A549 (cell line): ENCODE data around the gene GABRA4. TPM values are rescaled to one million over a fixed set of nuclear protein-coding genes. Genes with fewer than 3 reads are reported as not detected.

ENCODE experiments used
- ATAC-seq, 2 experiments: fragments of 200-7000 bp in 1 of 2; fragments of >200 bp in 1 of 2; cut with Nextera tagmentation in 1 of 2; cut with Tn5 transposase in 1 of 2; 3 replicates each; pipeline versions ENCODE4 v1.8.0 to v1.9.1; 2018 to 2020; ENCODE audit warnings: mild to moderate bottlenecking in 1 of 2, moderate library complexity in 1 of 2
- CTCF ChIA-PET: fragments of 300-600 bp; sonication (Branson Sonifier 250); formaldehyde crosslinking; extraction: SDS; loops from one replicate; lab custom pipeline; 2021; ENCODE audit warnings: antibody characterized with exemption, inconsistent platforms; lab: Yijun Ruan, JAX
- POLR2A ChIA-PET: fragments of 350-600 bp; formaldehyde crosslinking; extraction: SDS; loops from one replicate; lab custom pipeline; 2021; ENCODE audit warnings: antibody characterized with exemption, inconsistent platforms; lab: Yijun Ruan, JAX
- DNase-seq, 2 experiments: peaks; one replicate each; pipeline versions ENCODE4 v3.0.0 to v3.0.0-alpha.2; 2011 to 2016; ENCODE audit warnings: low read depth in 1 of 2, low spot score in 1 of 2
- FAIRE-seq: peaks from 2 replicates; lab custom pipeline; 2011; peaks lifted over from hg19 to GRCh38; lab: Jason Lieb, UNC
- H3K27ac ChIP-seq, 2 experiments: fragments of >200 bp; sonication (Bioruptor Twin); formaldehyde crosslinking; 3 replicates each; pipeline ENCODE4 v1.5.1; 2016 to 2017
- H3K4me1 ChIP-seq: fragments of >200 bp; sonication (Bioruptor Twin); formaldehyde crosslinking; 3 replicates; pipeline ENCODE4 v1.6.1; 2016
- H3K4me2 ChIP-seq: fragments of >200 bp; sonication (Bioruptor Twin); formaldehyde crosslinking; 3 replicates; pipeline ENCODE4 v1.6.1; 2016
- H3K4me3 ChIP-seq: fragments of >200 bp; sonication (Bioruptor Twin); formaldehyde crosslinking; 3 replicates; pipeline ENCODE4 v1.5.1; 2016
- H3K9me3 ChIP-seq: fragments of >200 bp; sonication (Bioruptor Twin); formaldehyde crosslinking; 3 replicates; pipeline ENCODE4 v1.6.1; 2016
- BHLHE40 ChIP-seq: IDR thresholded peaks from 2 replicates; pipeline ENCODE4 v1.6.1; 2012; ENCODE audit warnings: low read depth, low read length, inconsistent platforms
- CBX2 ChIP-seq: fragments of 200-600 bp; sonication (generic); IDR thresholded peaks from 2 replicates; pipeline ENCODE4 v1.6.1; 2016; ENCODE audit warnings: low read depth, mild to moderate bottlenecking, borderline replicate concordance
- CBX8 ChIP-seq: fragments of 200-600 bp; sonication (generic); IDR thresholded peaks from 2 replicates; pipeline ENCODE4 v1.6.1; 2016
- EHMT2 ChIP-seq: fragments of 200-600 bp; sonication (generic); IDR thresholded peaks from 2 replicates; pipeline ENCODE4 v1.6.1; 2016; ENCODE audit warnings: antibody characterized with exemption, low read depth, mild to moderate bottlenecking, moderate library complexity
- GATA3 ChIP-seq: IDR thresholded peaks from 2 replicates; pipeline ENCODE4 v1.6.1; 2012; ENCODE audit warnings: borderline replicate concordance
- HEYL ChIP-seq: fragments of 250-450 bp; sonication (Bioruptor Pico); IDR thresholded peaks from 2 replicates; pipeline ENCODE4 v1.8.0; 2021; ENCODE audit warnings: mild to moderate bottlenecking, moderate library complexity
- HOXA7 ChIP-seq: fragments of 250-450 bp; sonication (Bioruptor Pico); IDR thresholded peaks from 2 replicates; pipeline ENCODE4 v1.5.0; 2020; ENCODE audit warnings: mild to moderate bottlenecking, moderate library complexity
- KDM1A ChIP-seq: fragments of 200-600 bp; sonication (generic); IDR thresholded peaks from 2 replicates; pipeline ENCODE4 v1.6.1; 2016; ENCODE audit warnings: low read depth, mild to moderate bottlenecking
- MAFK ChIP-seq: fragments of 450-650 bp; IDR thresholded peaks from 2 replicates; pipeline ENCODE4 v1.6.1; 2014; ENCODE audit not compliant: partially characterized antibody
- MYC ChIP-seq: IDR thresholded peaks from 2 replicates; pipeline ENCODE4 v1.6.1; 2012; ENCODE audit warnings: mild to moderate bottlenecking, inconsistent platforms, low read length, improper control_type of control experiment, borderline replicate concordance
- NR3C1 ChIP-seq: fragments of >200 bp; sonication (Bioruptor Twin); formaldehyde crosslinking; IDR thresholded peaks from 3 replicates; pipeline ENCODE4 v1.6.1; 2017
- POLR2AphosphoS2 ChIP-seq: conservative IDR thresholded peaks from 2 replicates; pipeline ENCODE4 v1.6.1; 2012; ENCODE audit warnings: low read length, improper control_type of control experiment, inconsistent platforms
- RAD21 ChIP-seq, 2 experiments: fragments of >200 bp in 1 of 2; sonication (Bioruptor Twin) in 1 of 2; formaldehyde crosslinking in 1 of 2; IDR thresholded peaks in 1 of 2; conservative IDR thresholded peaks in 1 of 2; 2 replicates in 1 of 2; 3 replicates in 1 of 2; pipeline ENCODE4 v1.6.1; 2012 to 2018; ENCODE audit warnings: inconsistent platforms in 1 of 2
- RFX5 ChIP-seq: fragments of 450-650 bp; IDR thresholded peaks from 2 replicates; pipeline ENCODE4 v1.7.1; 2014; ENCODE audit warnings: antibody characterized with exemption, mild to moderate bottlenecking, moderate library complexity
- SMC3 ChIP-seq: fragments of >200 bp; sonication (Bioruptor Twin); formaldehyde crosslinking; IDR thresholded peaks from 3 replicates; pipeline ENCODE4 v1.6.1; 2018; ENCODE audit warnings: inconsistent platforms
- SREBF2 ChIP-seq: fragments of 450-650 bp; IDR thresholded peaks from 2 replicates; pipeline ENCODE4 v1.6.1; 2014; ENCODE audit warnings: mild to moderate bottlenecking, moderate library complexity
- WGBS: methylation state at CpG from one replicate; pipeline ENCODE4 v1.1.6; 2017; ENCODE audit errors: missing lambda C conversion rate; 5-methylcytosine and 5-hydroxymethylcytosine counted together
- polyA plus RNA-seq, 4 experiments: library from polyadenylated mRNA; depleted of rRNA in 3 of 4; stranded (reverse); fragments of >200 nt; fragmentation: RNase III in 1 of 4; extraction: RNeasy Plus Mini Kit Qiagen cat#74134 plus additional on column Dnase treatment in 1 of 4; gene quantifications; 2 replicates in 3 of 4; 3 replicates in 1 of 4; pipeline ENCODE4 v1.2.3, GENCODE V29; 2011 to 2017
- TF ChIP-seq, protein P1 (sequence below): fragments of >200 bp; sonication (Bioruptor Twin); formaldehyde crosslinking; IDR thresholded peaks from 3 replicates; pipeline ENCODE4 v1.5.1; 2016
- TF ChIP-seq, protein P2 (sequence below): fragments of >200 bp; sonication (Bioruptor Twin); formaldehyde crosslinking; IDR thresholded peaks from 2 replicates; pipeline ENCODE4 v1.6.1; 2016

The GABRA4 gene
- polyA plus RNA-seq, 2 of the 4 experiments (the other 2 are of a cell fraction) = not detected

DNA sequence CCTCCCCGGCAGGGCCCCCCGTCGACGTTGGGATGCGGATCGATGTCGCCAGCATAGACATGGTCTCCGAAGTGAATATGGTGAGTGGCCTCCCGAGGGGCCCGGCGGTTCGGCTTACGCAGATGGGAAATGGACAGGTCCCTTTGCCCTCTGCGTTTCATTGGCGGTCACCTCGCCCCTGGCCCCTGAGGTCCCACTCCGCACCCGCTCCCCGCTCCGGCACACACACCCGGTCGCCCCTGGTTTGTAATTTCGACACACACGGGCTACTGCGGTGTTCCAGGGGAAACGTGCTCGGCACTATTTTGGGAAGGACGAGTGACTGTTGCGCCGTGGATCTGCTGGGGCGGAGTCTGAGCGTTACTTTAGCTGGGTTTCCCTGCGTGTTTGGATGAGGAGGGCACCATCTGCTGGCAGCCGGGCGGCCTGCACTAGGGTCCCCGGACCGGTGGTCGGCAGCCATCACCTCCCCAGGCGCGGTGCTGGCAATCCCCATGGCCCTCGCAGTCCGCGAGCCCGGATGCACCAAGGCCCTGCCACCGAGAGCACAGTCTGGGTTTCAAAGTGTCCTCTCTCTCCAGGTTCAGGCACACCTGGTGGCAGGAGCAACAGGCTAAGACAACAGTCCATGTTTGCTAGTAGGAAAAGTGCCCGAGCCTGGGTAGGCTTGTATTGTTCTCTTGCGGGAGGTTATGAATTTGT lies 39.2 kb upstream of the GABRA4 start:
- FAIRE-seq (no peak), ATAC-seq (peak; percentile 91 to 97), DNase-seq (peak; percentile 4 to 30)
- no peak overlapping the region for H3K27ac ChIP-seq
- 0 out of 3 replicates have a peak, but pooled peaks cover 2% of the 10 kb centered on the region for H3K4me1 ChIP-seq
- ChIA-PET POLR2A (no interaction called here), CTCF (interaction anchor here (1.1 kb wide), 1 partner anchor 188 kb away, joined by 3 read pairs; no protein-coding TSS in a partner anchor)
- TF ChIP-seq EHMT2 (no peak), HEYL (CRISPR knock-in tag) (no peak), HOXA7 (no peak), SREBF2 (no peak), SMC3 (peak; percentile 29; the same call in 1 of the 3 replicates), POLR2AphosphoS2 (no peak), RAD21 (conservative IDR thresholded peaks at IDR 0.05 in 1 of 2, IDR thresholded peaks at IDR 0.05 in 1 of 2) (peak; percentile 40 to 41; a peak in 4 of 5 replicates), CBX2 (no peak)
- TF ChIP-seq, protein P1, sequence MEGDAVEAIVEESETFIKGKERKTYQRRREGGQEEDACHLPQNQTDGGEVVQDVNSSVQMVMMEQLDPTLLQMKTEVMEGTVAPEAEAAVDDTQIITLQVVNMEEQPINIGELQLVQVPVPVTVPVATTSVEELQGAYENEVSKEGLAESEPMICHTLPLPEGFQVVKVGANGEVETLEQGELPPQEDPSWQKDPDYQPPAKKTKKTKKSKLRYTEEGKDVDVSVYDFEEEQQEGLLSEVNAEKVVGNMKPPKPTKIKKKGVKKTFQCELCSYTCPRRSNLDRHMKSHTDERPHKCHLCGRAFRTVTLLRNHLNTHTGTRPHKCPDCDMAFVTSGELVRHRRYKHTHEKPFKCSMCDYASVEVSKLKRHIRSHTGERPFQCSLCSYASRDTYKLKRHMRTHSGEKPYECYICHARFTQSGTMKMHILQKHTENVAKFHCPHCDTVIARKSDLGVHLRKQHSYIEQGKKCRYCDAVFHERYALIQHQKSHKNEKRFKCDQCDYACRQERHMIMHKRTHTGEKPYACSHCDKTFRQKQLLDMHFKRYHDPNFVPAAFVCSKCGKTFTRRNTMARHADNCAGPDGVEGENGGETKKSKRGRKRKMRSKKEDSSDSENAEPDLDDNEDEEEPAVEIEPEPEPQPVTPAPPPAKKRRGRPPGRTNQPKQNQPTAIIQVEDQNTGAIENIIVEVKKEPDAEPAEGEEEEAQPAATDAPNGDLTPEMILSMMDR = peak; percentile 30; the same call in 2 of the 3 replicates
- peak overlapping the region; percentile 75 for H3K4me2 ChIP-seq
- H3K9me3 ChIP-seq = no peaks in the 10 kb centered on the region
- H3K4me3 ChIP-seq = peak overlapping the region; percentile 31; the same call in 1 of the 3 replicates
- 15% methylated on average over 2 of the region's 47 CpGs for WGBS

DNA sequence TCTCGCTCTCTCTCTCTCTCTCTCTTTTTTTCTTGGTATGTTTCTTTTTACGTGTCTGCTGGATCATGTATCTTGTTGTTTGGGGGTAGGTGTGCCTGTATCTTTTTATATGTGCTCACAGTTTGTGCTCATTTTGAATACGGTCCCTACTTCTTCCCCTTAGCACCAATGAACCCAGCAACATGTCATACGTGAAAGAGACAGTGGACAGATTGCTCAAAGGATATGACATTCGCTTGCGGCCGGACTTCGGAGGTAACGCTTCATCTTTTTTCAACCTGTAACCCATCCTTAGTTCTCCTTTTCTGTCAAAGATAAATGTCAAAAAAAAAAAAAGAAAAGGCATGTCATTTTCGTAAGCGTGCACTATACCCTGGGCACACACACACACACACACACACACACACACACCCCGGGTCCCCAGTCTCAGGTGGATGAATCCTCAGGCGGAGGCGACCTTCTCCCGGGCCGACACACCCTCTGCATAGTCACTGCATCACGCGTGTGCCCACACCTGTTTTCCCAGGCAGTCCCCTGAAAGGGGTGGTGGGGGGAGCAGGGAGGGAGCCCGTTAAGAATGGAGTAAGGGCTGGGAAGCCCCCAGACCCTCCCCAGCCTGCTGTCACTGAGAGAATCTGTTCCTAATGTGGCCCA lies 38.5 kb upstream of the GABRA4 start:
- peak in 1 of 2 experiments; percentile 42; a peak in 3 of 6 replicates for ATAC-seq
- FAIRE-seq = no peak
- Histone ChIP-seq H3K4me2 (peak overlapping the region; percentile 75), H3K4me3 (peak overlapping the region; percentile 31; the same call in 1 of the 3 replicates), H3K4me1 (0 out of 3 replicates have a peak, but pooled peaks cover 2% of the 10 kb centered on the region), H3K27ac (no peak overlapping the region), H3K9me3 (no peaks in the 10 kb centered on the region)
- CTCF ChIA-PET = no interaction called here
- TF ChIP-seq GATA3 (no peak), KDM1A (no peak)
- DNase-seq = no peak
- POLR2A ChIA-PET = no interaction called here
- 6% methylated on average over 15 of the region's 19 CpGs for WGBS

DNA sequence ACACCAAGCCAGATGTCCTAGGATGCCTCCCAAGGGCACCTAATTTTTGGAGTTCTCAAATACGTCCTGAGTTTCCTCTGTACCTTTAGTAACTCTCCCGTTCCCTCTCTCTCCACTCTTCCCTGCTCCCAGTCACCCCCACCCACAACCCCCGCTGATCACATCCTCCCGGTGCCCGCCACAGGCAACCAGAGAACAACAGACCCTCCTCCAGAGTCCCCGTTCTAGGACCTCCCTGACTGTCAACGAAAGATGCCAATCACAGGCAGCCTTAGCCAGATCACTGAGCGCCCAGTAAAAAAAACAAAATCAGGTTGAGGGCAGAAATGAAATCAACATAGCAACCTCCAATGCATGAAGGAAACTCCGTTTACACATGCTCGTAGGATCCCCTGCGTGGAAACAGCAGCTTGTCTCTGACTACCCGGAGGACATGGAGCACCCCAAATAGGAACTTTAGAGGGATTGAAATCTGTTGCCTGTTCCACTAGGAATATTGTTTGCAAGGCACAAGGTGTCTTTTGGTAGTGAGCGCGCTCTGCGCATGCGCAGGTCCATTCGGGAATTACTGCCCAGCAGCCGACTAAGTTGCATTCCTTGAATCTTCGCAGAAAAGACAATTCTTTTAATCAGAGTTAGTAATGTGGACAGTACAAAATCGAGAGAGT lies 37.8 kb upstream of the GABRA4 start, which contains the start of gene GABRB1:
Gene GABRB1 (plus strand): TSS at position 557 of the 668 bp plus-strand sequence.
- FAIRE-seq (no peak), DNase-seq (peak in 1 of 2 experiments; percentile 1), ATAC-seq (peak in 1 of 2 experiments; percentile 27; a peak in 1 of 6 replicates)
- H3K27ac ChIP-seq = no peak within 1 kb of the TSS
- H3K4me3 ChIP-seq = peak within 1 kb of the TSS; percentile 31; the same call in 1 of the 3 replicates
- no peaks in the 10 kb centered on the region for H3K9me3 ChIP-seq
- TF ChIP-seq MAFK (no peak), CBX2 (no peak), NR3C1 (no peak), MYC (no peak), CBX8 (no peak), BHLHE40 (no peak), RFX5 (no peak)
- TF ChIP-seq, protein P2, sequence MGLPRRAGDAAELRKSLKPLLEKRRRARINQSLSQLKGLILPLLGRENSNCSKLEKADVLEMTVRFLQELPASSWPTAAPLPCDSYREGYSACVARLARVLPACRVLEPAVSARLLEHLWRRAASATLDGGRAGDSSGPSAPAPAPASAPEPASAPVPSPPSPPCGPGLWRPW = no peak
- peak within 1 kb of the TSS; percentile 75 for H3K4me2 ChIP-seq
- 0 out of 3 replicates have a peak, but pooled peaks cover 2% of the 10 kb centered on the region for H3K4me1 ChIP-seq
- WGBS = 12% methylated on average over 17 of the region's 20 CpGs
- POLR2A ChIA-PET = no interaction called here
- CTCF ChIA-PET = no interaction called here
